ENCODE results near the gene ZNF513.
A peak's percentile ranks its signal among the peaks of the same experiment; 100 is the strongest.

ZNF513 gene

GRCh38 chr2:27376151-27376865 is 4.2 kb downstream of the ZNF513 start:
- TF ChIP-seq CTCF (IDR thresholded peaks at IDR 0.05; ENCODE audit: low read depth, low read length) = no peak
- no peak for DNase-seq (ENCODE audit: extremely low read depth, low read depth)

DNA sequence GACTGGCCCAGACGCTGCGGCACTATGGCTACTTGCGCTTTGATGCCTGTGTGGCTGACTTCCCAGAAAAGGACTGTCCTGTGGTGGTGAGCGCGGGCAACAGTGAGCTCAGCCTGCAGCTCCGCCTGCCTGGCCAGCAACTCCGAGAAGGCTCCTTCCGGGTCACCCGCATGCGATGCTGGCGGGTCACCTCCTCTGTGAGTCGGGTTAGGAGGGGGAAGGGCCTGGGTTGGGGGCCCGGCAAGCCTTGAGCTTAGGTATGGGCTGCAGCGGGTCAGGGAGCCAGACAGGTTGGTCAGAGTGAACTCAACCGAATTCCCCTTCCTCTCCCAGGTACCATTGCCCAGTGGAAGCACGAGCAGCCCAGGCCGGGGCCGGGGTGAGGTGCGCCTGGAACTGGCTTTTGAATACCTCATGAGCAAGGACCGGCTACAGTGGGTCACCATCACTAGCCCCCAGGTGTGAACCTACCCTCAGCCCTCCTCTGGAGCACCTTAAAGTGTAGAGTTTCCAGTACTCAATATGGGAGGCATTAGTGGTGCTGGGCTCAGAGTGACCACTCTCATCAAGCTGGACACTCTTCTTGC is 4.9 kb downstream of the ZNF513 start:
- TF ChIP-seq CTCF (IDR thresholded peaks at IDR 0.05; ENCODE audit: low read depth, low read length) = no peak
- DNase-seq (ENCODE audit: extremely low read depth, low read depth) = no peak

- no peak for DNase-seq (ENCODE audit: extremely low read depth, low read depth)
- TF ChIP-seq CTCF (IDR thresholded peaks at IDR 0.05; ENCODE audit: low read depth, low read length) = no peak
These were observed 7.0 kb downstream of the ZNF513 start for GRCh38 chr2:27373567-27373966.

- no peak for DNase-seq (ENCODE audit: extremely low read depth, low read depth)
- TF ChIP-seq CTCF (IDR thresholded peaks at IDR 0.05; ENCODE audit: low read depth, low read length) = no peak
These were observed 7.6 kb downstream of the ZNF513 start for GRCh38 chr2:27372937-27373336.

DNA sequence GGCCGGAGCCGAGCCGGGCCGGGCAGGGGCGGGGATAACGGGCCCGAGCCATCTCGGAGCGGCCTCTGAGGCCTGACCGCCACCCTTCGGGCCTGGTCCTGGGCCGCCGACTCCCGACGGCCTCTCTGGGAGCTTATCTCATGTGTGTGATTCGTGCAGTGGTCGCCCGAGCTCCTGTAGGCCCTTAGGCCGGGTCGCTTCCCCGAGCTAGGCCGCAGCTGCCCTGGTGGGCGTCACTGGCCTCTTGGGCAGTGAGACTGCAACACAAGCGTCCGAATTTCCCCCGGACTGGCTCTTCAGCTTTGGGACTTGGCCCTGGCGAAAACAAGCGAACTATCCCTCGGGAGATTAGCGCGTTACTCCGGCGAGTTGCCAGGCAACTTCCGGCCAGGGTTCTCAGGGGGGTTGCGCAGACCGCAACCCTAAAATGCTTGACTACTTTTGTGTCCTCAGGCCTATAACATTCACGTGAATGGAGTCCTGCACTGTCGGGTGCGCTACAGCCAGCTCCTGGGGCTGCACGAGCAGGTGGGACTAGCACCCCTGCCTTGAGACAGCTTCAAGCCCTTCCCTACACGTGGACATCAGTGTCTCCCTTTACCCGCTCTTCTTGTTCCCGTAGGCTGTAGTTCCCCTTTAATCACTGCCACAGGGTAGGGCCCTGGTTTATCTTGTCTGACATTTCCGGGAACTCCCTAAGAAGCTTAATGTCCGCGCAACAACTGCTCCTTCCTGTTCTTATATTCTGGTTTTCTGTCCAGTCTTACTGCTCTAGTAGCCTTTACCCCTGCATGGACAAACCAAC is 9.5 kb downstream of the ZNF513 start:
- TF ChIP-seq CTCF (IDR thresholded peaks at IDR 0.05; ENCODE audit: low read depth, low read length) = no peak
- no peak for DNase-seq (ENCODE audit: extremely low read depth, low read depth)

- DNase-seq (ENCODE audit: extremely low read depth, low read depth) = peak; percentile 98
- TF ChIP-seq CTCF (IDR thresholded peaks at IDR 0.05; ENCODE audit: low read depth, low read length) = peak; percentile 81
These were observed 10.3 kb downstream of the ZNF513 start, which contains the start of the genes EIF2B4 and SNX17 for GRCh38 chr2:27370026-27370815. Gene EIF2B4 (minus strand): TSS chr2:27370338. CDS start chr2:27370314, 24 bp downstream. Gene SNX17 (plus strand): TSS chr2:27370616. CDS start chr2:27370744, 128 bp downstream.

Data from AG09319 (cell line).